BJ (cell line): Measurements from ENCODE around the gene GGACT. TPM values are rescaled to one million over a fixed set of nuclear protein-coding genes. Genes with fewer than 3 reads are reported as not detected.

Experiments
- CTCF ChIA-PET: fragments of 350-600 bp; formaldehyde crosslinking; extraction: SDS; loops from one replicate; lab custom pipeline; 2021; ENCODE audit warnings: antibody characterized with exemption, inconsistent platforms; lab: Yijun Ruan, JAX
- POLR2A ChIA-PET: fragments of 300-600 bp; sonication (Branson Sonifier 250); formaldehyde crosslinking; extraction: SDS; loops from one replicate; lab custom pipeline; 2021; ENCODE audit warnings: antibody characterized with exemption; lab: Charles Lee
- DNase-seq: peaks from one replicate; pipeline ENCODE4 v3.0.0-alpha.2; 2011; ENCODE audit warnings: low read depth
- H3K27me3 ChIP-seq: 2 replicates; pipeline ENCODE4 v1.6.0; 2011; ENCODE audit warnings: low read length; ENCODE audit not compliant: control insufficient read depth, insufficient read depth
- H3K36me3 ChIP-seq: 2 replicates; pipeline ENCODE4 v1.5.1; 2011; ENCODE audit warnings: low read length; ENCODE audit not compliant: control insufficient read depth, insufficient read depth
- H3K4me3 ChIP-seq: 2 replicates; pipeline ENCODE4 v1.5.1; 2011; ENCODE audit warnings: low read depth, mild to moderate bottlenecking, control low read depth, low read length
- CTCF ChIP-seq: IDR thresholded peaks from 2 replicates; pipeline ENCODE4 v1.5.1; 2011; ENCODE audit warnings: low read depth, mild to moderate bottlenecking, control low read depth, inconsistent platforms, low read length, moderate library complexity; ENCODE audit not compliant: insufficient read depth
- polyA plus RNA-seq: library from polyadenylated mRNA; depleted of rRNA; stranded (reverse); fragments of >200 nt; gene quantifications from 2 replicates; pipeline ENCODE4 v1.2.3, GENCODE V29; 2011

Gene GGACT
- polyA plus RNA-seq, 1 experiment: 7.0 TPM

DNA sequence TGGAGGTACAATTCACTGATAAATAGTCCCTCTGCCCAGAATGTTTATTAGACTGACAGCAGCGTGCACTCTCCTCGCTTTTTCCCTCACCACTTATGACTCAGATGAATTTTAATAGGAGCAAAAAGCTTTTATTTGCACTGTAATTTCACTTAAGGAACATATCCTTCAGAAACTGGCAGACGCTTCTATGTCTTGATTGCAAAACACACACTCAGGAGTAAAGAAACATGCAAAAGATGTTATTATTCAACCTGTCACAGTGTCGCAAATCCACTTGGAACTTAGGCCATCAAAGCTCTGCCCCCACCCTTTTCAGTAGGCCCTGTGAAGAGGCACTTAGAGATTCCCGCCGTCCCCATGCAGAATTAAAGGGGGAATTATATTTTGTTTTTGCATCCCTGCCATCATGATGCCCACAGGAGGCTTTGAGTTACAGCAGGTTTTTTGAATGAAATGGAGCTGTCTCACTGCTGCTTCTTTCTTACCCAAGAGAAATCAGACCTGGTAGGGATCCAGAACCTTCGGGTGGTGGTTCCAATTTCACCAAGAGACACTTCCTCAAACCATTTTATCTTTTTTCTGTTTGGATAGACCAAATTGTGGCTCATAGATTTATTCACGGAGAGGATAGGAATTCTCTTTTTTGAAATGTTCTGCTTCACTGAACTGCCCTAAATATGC lies 74.5 kb downstream of the GGACT start:
- TF ChIP-seq CTCF: no peak
- Histone ChIP-seq H3K27me3 (no peaks in the 10 kb centered on the region), H3K4me3 (no peak overlapping the region), H3K36me3 (no peaks in the 10 kb centered on the region; the same call in 1 of the 2 replicates)
- CTCF ChIA-PET: interaction anchor here (0.6 to 3.6 kb wide), 16 partner anchors 11 to 1029 kb away, joined by 3 to 42 read pairs (median 6); partner anchors contain the start of gene PCCA
- POLR2A ChIA-PET: no interaction called here
- no peak for DNase-seq

GRCh38 chr13:100513171-100513570 lies 75.4 kb downstream of the GGACT start:
- no peak for TF ChIP-seq CTCF
- Histone ChIP-seq H3K36me3 (no peaks in the 10 kb centered on the region; the same call in 1 of the 2 replicates), H3K27me3 (no peaks in the 10 kb centered on the region), H3K4me3 (no peak overlapping the region)
- ChIA-PET CTCF (interaction anchor here (0.7 to 3.6 kb wide), 4 partner anchors 12 to 854 kb away, joined by 3 to 42 read pairs (median 4); no protein-coding TSS in a partner anchor), POLR2A (no interaction called here)
- no peak for DNase-seq

DNA sequence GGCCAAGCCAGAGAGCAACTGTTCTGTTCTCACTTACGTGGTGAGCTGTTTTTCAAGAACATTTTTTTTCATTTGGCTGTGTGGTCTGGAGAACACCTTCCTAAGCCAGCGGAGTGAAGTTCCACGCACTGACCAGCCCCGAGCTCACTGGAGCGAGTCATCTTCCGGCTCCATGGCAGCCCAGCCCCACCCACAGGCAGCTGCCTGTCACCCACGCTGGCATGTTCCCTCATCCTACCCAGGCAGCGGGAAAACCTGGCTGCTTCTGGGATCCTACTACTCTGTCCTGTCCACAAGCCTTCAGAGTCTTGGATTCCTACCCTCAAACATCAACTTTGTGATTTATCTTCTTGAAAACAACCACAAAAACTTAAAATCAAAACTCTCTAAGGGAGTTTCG lies 76.2 kb downstream of the GGACT start:
- ChIA-PET POLR2A (interaction anchor here (0.6 kb wide), 1 partner anchor 440 kb away, joined by 22 read pairs; no protein-coding TSS in a partner anchor), CTCF (interaction anchor here (1.2 to 1.3 kb wide), 2 partner anchors 596 to 599 kb away, joined by 4 read pairs; no protein-coding TSS in a partner anchor)
- DNase-seq: no peak
- Histone ChIP-seq H3K36me3 (no peaks in the 10 kb centered on the region; the same call in 1 of the 2 replicates), H3K27me3 (no peaks in the 10 kb centered on the region), H3K4me3 (no peak overlapping the region)
- TF ChIP-seq CTCF: no peak

DNA sequence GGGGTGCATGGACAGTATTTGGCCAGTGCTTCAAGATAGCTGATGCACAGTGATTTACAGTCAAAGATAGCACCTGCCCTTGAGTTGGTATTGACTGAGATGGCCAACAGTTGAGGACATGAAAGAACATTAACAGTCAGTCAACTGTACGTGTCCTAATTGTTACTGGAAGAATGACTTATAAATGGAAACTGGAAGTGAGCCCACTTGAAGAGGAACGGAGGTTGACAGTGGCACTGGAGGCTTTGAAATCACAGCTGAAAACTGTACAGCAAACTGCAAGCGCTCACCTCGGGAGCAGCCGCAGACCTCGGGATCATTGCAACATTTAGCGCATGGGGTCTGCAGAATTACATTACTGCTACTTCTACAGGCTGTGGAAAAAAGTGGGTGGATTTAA lies 77.1 kb downstream of the GGACT start:
- Histone ChIP-seq H3K36me3 (no peaks in the 10 kb centered on the region), H3K27me3 (no peaks in the 10 kb centered on the region), H3K4me3 (no peak overlapping the region)
- no peak for DNase-seq
- POLR2A ChIA-PET: no interaction called here
- TF ChIP-seq CTCF: no peak
- CTCF ChIA-PET: no interaction called here

- H3K4me3 ChIP-seq: no peak overlapping the region
- H3K36me3 ChIP-seq: no peaks in the 10 kb centered on the region
- no peak for DNase-seq
- ChIA-PET POLR2A (no interaction called here), CTCF (interaction anchor here (0.9 to 1.3 kb wide), 3 partner anchors 10 to 594 kb away, joined by 3 to 4 read pairs (median 4); no protein-coding TSS in a partner anchor)
- TF ChIP-seq CTCF: no peak
- H3K27me3 ChIP-seq: no peaks in the 10 kb centered on the region
These were observed 78.2 kb downstream of the GGACT start for GRCh38 chr13:100510208-100510957.
